Kasumi-1 (cell line): ENCODE measurements around the gene TMEM63B.
"Not testable (repeated sequence)": the region's sequence is repeated elsewhere in the genome, so short reads cannot be mapped to it uniquely, and the experiment has no call there.

Source experiments
- DNase-seq, 2 experiments: peaks; one replicate each; lab custom pipeline; 2025; lab: John Stamatoyannopoulos, UW

Gene TMEM63B

GRCh38 chr6:44094403-44095242 lies 32.7 kb upstream of the TMEM63B start:
- DNase-seq, result no peak

GRCh38 chr6:44095243-44095623 lies 32.1 kb upstream of the TMEM63B start:
- not testable (repeated sequence) for DNase-seq

GRCh38 chr6:44096612-44097011 lies 30.7 kb upstream of the TMEM63B start:
- peak; percentile 43 to 57 for DNase-seq

GRCh38 chr6:44097782-44098317 lies 29.5 kb upstream of the TMEM63B start:
- no peak for DNase-seq

- DNase-seq, result no peak
These were observed 28.2 kb upstream of the TMEM63B start for GRCh38 chr6:44099192-44099591.

GRCh38 chr6:44100088-44100550 lies 27.2 kb upstream of the TMEM63B start:
- DNase-seq, result peak; percentile 53 to 74

GRCh38 chr6:44101832-44102231 lies 25.5 kb upstream of the TMEM63B start:
- DNase-seq, result no peak

GRCh38 chr6:44102527-44102926 lies 24.8 kb upstream of the TMEM63B start:
- DNase-seq, result no peak

- DNase-seq, result no peak
These were observed 22.8 kb upstream of the TMEM63B start for GRCh38 chr6:44104481-44105021.

- DNase-seq, result no peak
These were observed 22.2 kb upstream of the TMEM63B start for GRCh38 chr6:44105146-44105545.

- DNase-seq, result no peak
These were observed 21.2 kb upstream of the TMEM63B start for GRCh38 chr6:44105993-44106740.

GRCh38 chr6:44107017-44107416 lies 20.3 kb upstream of the TMEM63B start:
- no peak for DNase-seq

GRCh38 chr6:44108471-44108870 lies 18.9 kb upstream of the TMEM63B start:
- no peak for DNase-seq

GRCh38 chr6:44109212-44109611 lies 18.1 kb upstream of the TMEM63B start:
- DNase-seq, result no peak

GRCh38 chr6:44110005-44110676 lies 17.2 kb upstream of the TMEM63B start:
- DNase-seq, result no peak

- no peak for DNase-seq
These were observed 16.4 kb upstream of the TMEM63B start for GRCh38 chr6:44110966-44111365.

- no peak for DNase-seq
These were observed 15.6 kb upstream of the TMEM63B start for GRCh38 chr6:44111434-44112417.

- DNase-seq, result peak in 1 of 2 experiments; percentile 25
These were observed 13.9 kb upstream of the TMEM63B start for GRCh38 chr6:44113414-44113813.

GRCh38 chr6:44115866-44116265 lies 11.5 kb upstream of the TMEM63B start:
- no peak for DNase-seq

- DNase-seq, result no peak
These were observed 10.5 kb upstream of the TMEM63B start for GRCh38 chr6:44116641-44117382.
